Endodermal cell (in vitro differentiated cells): ENCODE results near the gene JAZF1. TPM values are rescaled to one million over a fixed set of nuclear protein-coding genes. Genes with fewer than 3 reads are reported as not detected.

ENCODE experiments used
- DNase-seq: peaks from one replicate; pipeline ENCODE4 v3.0.0-alpha.2; 2017
- H3K27ac ChIP-seq: 2 replicates; pipeline ENCODE4 v1.5.1; 2013; ENCODE audit warnings: mild to moderate bottlenecking, low read depth, low read length, moderate library complexity
- H3K27me3 ChIP-seq: 2 replicates; pipeline ENCODE4 v1.6.1; 2013; ENCODE audit warnings: mild to moderate bottlenecking, low read length, moderate library complexity; ENCODE audit not compliant: insufficient read depth, control insufficient read depth, poor library complexity, severe bottlenecking
- H3K36me3 ChIP-seq: 2 replicates; pipeline ENCODE4 v1.7.0; 2013; ENCODE audit warnings: mild to moderate bottlenecking, low read length, moderate library complexity; ENCODE audit not compliant: control insufficient read depth, insufficient read depth
- H3K4me1 ChIP-seq: one replicate; pipeline ENCODE4 v1.7.0; 2013; ENCODE audit warnings: low read length; ENCODE audit not compliant: control insufficient read depth, insufficient read depth
- H3K4me3 ChIP-seq: 2 replicates; pipeline ENCODE4 v1.5.1; 2013; ENCODE audit warnings: mild to moderate bottlenecking, low read length, moderate library complexity
- H3K9ac ChIP-seq: 2 replicates; pipeline ENCODE4 v1.6.1; 2013; ENCODE audit warnings: mild to moderate bottlenecking, low read length, moderate library complexity; ENCODE audit not compliant: poor library complexity, severe bottlenecking; ENCODE audit errors: extremely low read depth
- H3K9me3 ChIP-seq: 2 replicates; pipeline ENCODE4 v1.6.1; 2013; ENCODE audit warnings: mild to moderate bottlenecking, low read length, moderate library complexity; ENCODE audit not compliant: control insufficient read depth
- H3K27ac Mint-ChIP-seq: 2 replicates; pipeline ENCODE4 v1.8.0; 2020; ENCODE audit warnings: mixed read lengths
- H3K27me3 Mint-ChIP-seq: 2 replicates; pipeline ENCODE4 v1.8.0; 2021; ENCODE audit warnings: mild to moderate bottlenecking, mixed read lengths; ENCODE audit not compliant: insufficient read depth
- H3K36me3 Mint-ChIP-seq: 2 replicates; pipeline ENCODE4 v1.8.0; 2020; ENCODE audit warnings: low read depth, mixed read lengths
- H3K4me1 Mint-ChIP-seq: 2 replicates; pipeline ENCODE4 v1.8.0; 2020; ENCODE audit warnings: mixed read lengths
- H3K4me3 Mint-ChIP-seq: 2 replicates; pipeline ENCODE4 v1.8.0; 2020; ENCODE audit warnings: mild to moderate bottlenecking, moderate library complexity, mixed read lengths
- H3K9me3 Mint-ChIP-seq: 2 replicates; pipeline ENCODE4 v1.8.0; 2020; ENCODE audit warnings: mild to moderate bottlenecking, mixed read lengths
- WGBS, 2 experiments: methylation state at CpG; one replicate each; pipeline versions ENCODE4 v1.1.5 to v1.1.7; 2013; ENCODE audit warnings: missing lambda C conversion rate in 2 of 2, mixed read lengths in 1 of 2; ENCODE audit not compliant: insufficient coverage in 1 of 2, insufficient read length in 1 of 2; 5-methylcytosine and 5-hydroxymethylcytosine counted together
- total RNA-seq, 2 donors: library from RNA; stranded (reverse); fragmentation: NEBNext Ultra II Directional in 1 of 2; extraction: Animal tissue kit (Norgen Biotek cat#: 25700) in 1 of 2; gene quantifications; 2 replicates in 1 of 2; 3 replicates in 1 of 2; pipeline ENCODE4 v1.2.1, GENCODE V29; 2021
- TF ChIP-seq, protein P1 (sequence below): fragments of 200-600 bp; sonication (generic); conservative IDR thresholded peaks from 2 replicates; pipeline ENCODE4 v1.5.0; 2021; ENCODE audit warnings: antibody characterized with exemption, mild to moderate bottlenecking

Gene JAZF1
- total RNA-seq, 2 donors from 2014 or later = 18.3 to 33.6 TPM

DNA sequence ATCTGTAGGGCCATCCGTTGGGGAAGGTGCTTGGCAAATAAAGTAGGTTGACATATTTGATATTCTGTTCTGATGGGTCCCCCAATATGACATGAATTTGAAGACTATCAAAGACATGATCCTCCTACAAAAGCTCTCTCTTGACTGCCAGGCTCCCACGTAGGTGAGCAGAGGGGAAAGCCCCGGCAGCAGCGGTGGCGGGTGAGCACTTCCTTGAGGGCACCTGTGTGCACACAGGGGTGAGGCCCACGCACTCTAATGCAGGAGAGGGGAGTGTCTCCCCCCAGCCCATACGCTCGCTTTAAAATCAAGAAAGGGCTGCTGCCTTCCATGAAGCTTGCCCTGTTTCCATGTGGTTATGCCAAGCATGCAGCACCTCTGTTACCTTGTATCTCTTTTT, 340.3 kb downstream of the JAZF1 start:
- Histone ChIP-seq H3K36me3 (peaks cover 9% of the 10 kb centered on the region), H3K27me3 (no peaks in the 10 kb centered on the region)
- no peak overlapping the region for H3K27ac Mint-ChIP-seq

DNA sequence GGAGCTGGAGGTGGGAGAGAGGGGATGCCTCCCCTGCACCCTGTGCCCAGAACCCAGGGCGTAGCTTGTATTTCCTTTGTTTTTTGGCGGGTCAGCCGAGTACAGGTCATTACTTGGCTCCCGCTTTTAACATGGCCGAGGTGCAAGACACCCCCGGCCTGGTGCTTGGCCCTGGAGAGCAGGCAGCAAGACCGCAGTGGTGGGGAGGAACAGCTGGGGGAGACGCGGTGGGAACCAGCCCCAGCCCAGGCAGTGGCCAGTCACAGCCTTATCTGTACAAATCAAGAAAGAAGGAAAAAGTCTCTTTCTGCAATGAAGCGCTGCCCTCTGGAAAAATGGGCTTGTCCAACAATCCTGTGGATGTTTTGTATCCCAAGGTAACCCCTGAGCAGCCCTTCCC, 341.5 kb downstream of the JAZF1 start:
- DNase-seq = no peak
- H3K27ac Mint-ChIP-seq = no peak overlapping the region
- no peaks in the 10 kb centered on the region for H3K9me3 Mint-ChIP-seq
- Histone ChIP-seq H3K4me3 (no peak overlapping the region), H3K9me3 (no peaks in the 10 kb centered on the region), H3K27ac (no peak overlapping the region), H3K27me3 (no peaks in the 10 kb centered on the region), H3K36me3 (peaks cover 13% of the 10 kb centered on the region), H3K9ac (no peak overlapping the region), H3K4me1 (peaks cover 9% of the 10 kb centered on the region)
- peaks cover 26% of the 10 kb centered on the region for H3K4me1 Mint-ChIP-seq
- 90 to 93% methylated on average over 3 to 10 of the region's 10 CpGs for WGBS, 2 experiments
- TF ChIP-seq, protein P1, sequence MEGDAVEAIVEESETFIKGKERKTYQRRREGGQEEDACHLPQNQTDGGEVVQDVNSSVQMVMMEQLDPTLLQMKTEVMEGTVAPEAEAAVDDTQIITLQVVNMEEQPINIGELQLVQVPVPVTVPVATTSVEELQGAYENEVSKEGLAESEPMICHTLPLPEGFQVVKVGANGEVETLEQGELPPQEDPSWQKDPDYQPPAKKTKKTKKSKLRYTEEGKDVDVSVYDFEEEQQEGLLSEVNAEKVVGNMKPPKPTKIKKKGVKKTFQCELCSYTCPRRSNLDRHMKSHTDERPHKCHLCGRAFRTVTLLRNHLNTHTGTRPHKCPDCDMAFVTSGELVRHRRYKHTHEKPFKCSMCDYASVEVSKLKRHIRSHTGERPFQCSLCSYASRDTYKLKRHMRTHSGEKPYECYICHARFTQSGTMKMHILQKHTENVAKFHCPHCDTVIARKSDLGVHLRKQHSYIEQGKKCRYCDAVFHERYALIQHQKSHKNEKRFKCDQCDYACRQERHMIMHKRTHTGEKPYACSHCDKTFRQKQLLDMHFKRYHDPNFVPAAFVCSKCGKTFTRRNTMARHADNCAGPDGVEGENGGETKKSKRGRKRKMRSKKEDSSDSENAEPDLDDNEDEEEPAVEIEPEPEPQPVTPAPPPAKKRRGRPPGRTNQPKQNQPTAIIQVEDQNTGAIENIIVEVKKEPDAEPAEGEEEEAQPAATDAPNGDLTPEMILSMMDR = no peak
- H3K36me3 Mint-ChIP-seq = peaks cover 35% of the 10 kb centered on the region
- no peaks in the 10 kb centered on the region for H3K27me3 Mint-ChIP-seq
- no peak overlapping the region for H3K4me3 Mint-ChIP-seq

More for the DNA sequence above, 340.3 kb downstream of the JAZF1 start:
- 95 to 100% methylated on average over 7 to 8 of the region's 8 CpGs for WGBS, 2 experiments
- H3K4me1 Mint-ChIP-seq = peaks cover 18% of the 10 kb centered on the region
- H3K36me3 Mint-ChIP-seq = peaks cover 27% of the 10 kb centered on the region
- DNase-seq = no peak
- no peaks in the 10 kb centered on the region for H3K9me3 Mint-ChIP-seq
- peaks cover 9% of the 10 kb centered on the region for H3K4me1 ChIP-seq
- H3K27me3 Mint-ChIP-seq = no peaks in the 10 kb centered on the region
- TF ChIP-seq, protein P1 = no peak
- no peaks in the 10 kb centered on the region for H3K9me3 ChIP-seq
- no peak overlapping the region for H3K27ac ChIP-seq
- H3K4me3 ChIP-seq = no peak overlapping the region
- no peak overlapping the region for H3K9ac ChIP-seq
- H3K4me3 Mint-ChIP-seq = no peak overlapping the region

DNA sequence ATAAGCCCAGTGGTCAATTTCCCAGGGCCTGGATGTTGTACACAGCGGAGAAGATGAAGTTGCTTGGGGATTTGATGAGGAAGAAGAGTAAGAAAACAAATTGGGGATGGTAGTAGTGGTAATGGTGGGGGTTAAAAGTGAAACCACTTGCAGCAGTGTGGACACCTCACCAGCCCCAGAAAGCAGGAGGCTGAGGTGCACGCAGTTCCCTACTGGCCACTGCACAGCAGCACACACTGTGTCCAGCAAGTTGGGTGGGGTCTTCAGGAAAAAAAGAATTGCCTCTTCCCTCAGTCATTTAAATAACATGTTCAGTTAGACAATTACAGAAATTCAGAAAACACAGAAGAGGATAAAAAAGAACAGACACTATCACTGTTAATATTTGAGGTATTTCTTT, 344.1 kb downstream of the JAZF1 start:
- 97 to 100% methylated on average over 1 to 2 of the region's 2 CpGs for WGBS, 2 experiments
- Mint-ChIP-seq H3K36me3 (peaks cover 40% of the 10 kb centered on the region), H3K4me3 (no peak overlapping the region), H3K27me3 (no peaks in the 10 kb centered on the region), H3K4me1 (peaks cover 11% of the 10 kb centered on the region), H3K9me3 (no peaks in the 10 kb centered on the region), H3K27ac (no peak overlapping the region)
- Histone ChIP-seq H3K4me1 (no peaks in the 10 kb centered on the region), H3K36me3 (peaks cover 36% of the 10 kb centered on the region), H3K9me3 (no peaks in the 10 kb centered on the region), H3K27me3 (no peaks in the 10 kb centered on the region), H3K27ac (no peak overlapping the region), H3K4me3 (no peak overlapping the region), H3K9ac (no peak overlapping the region)
- no peak for DNase-seq
- TF ChIP-seq, protein P1 = no peak
